Measurements from ENCODE around the gene DNAL1. TPM values are rescaled to one million over a fixed set of nuclear protein-coding genes. Genes with fewer than 3 reads are reported as not detected.

Gene DNAL1
- total and polyA plus RNA-seq, 2 of the 13 experiments (the other 11 are each of a cell fraction or from before 2014, with no cell fraction given), result 1.4 to 13.3 TPM

DNA sequence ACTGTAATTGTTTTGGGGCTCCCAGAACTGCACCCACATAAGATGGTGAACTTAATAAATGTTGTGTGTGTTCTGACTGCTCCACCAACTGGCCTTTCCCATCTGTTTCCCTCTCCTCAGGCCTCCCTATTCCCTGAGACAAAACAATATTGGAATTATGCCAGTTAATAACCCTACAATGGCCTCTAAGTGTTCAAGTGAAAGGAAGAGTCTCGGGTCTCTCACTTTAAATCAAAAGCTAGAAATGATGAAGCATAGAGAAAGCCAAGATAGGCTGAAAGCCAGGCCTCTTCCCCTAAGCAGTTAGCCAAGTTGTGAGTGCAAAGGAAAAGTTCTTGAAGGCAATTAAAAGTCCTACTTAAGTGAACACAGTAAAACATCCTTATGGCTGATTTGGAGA is 19.1 kb upstream of the DNAL1 start (continued):
- TF ChIP-seq KDM4B (CRISPR knock-in tag; IDR thresholded peaks at IDR 0.05), result no peak
- no peak for TF ChIP-seq ZNF7 (CRISPR knock-in tag; IDR thresholded peaks at IDR 0.05)
- no peak for TF ChIP-seq ZNF329 (CRISPR knock-in tag; IDR thresholded peaks at IDR 0.05; ENCODE audit: low read depth)
- no peak for TF ChIP-seq PPARG (CRISPR knock-in tag; conservative IDR thresholded peaks at IDR 0.05)
- TF ChIP-seq ZNF850 (CRISPR knock-in tag; conservative IDR thresholded peaks at IDR 0.05), result no peak
- no peak for TF ChIP-seq ZBTB25 (CRISPR knock-in tag; IDR thresholded peaks at IDR 0.05)
- no peak for TF ChIP-seq ZNF777 (CRISPR knock-in tag; IDR thresholded peaks at IDR 0.05)
- TF ChIP-seq, protein P1, sequence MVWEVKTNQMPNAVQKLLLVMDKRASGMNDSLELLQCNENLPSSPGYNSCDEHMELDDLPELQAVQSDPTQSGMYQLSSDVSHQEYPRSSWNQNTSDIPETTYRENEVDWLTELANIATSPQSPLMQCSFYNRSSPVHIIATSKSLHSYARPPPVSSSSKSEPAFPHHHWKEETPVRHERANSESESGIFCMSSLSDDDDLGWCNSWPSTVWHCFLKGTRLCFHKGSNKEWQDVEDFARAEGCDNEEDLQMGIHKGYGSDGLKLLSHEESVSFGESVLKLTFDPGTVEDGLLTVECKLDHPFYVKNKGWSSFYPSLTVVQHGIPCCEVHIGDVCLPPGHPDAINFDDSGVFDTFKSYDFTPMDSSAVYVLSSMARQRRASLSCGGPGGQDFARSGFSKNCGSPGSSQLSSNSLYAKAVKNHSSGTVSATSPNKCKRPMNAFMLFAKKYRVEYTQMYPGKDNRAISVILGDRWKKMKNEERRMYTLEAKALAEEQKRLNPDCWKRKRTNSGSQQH (CRISPR knock-in tag; IDR thresholded peaks at IDR 0.05; ENCODE audit: low read depth), result no peak
- no peak for TF ChIP-seq ZNF331 (CRISPR knock-in tag; IDR thresholded peaks at IDR 0.05)

DNA sequence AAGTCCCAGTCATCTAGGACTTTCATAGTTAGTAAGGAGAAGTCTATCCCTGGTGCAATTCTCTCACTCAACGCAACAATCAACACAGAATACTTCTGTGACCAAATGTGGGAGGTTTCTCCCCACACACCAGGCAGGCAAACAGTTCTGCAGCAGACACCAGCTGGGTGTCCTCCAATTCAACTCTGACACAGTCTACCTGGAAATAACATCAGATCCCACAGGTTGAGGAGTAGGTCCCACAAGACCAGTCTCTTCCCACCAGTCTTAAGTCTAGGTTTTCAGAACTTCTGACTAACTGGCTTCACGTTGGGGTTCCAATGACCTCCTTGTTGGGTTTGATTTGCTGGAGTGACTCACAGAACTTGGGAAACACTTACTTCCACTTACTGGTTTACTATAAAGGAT is 17.6 kb upstream of the DNAL1 start:
- H3K9ac ChIP-seq (ENCODE audit: insufficient read depth, low read depth, low read length), result no peak overlapping the region
- no peak overlapping the region for H3K4me2 ChIP-seq (ENCODE audit: low read depth, low read length)
- TF ChIP-seq, protein P2, sequence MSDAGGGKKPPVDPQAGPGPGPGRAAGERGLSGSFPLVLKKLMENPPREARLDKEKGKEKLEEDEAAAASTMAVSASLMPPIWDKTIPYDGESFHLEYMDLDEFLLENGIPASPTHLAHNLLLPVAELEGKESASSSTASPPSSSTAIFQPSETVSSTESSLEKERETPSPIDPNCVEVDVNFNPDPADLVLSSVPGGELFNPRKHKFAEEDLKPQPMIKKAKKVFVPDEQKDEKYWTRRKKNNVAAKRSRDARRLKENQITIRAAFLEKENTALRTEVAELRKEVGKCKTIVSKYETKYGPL (CRISPR knock-in tag; IDR thresholded peaks at IDR 0.05), result no peak
- no peak for TF ChIP-seq ZNF766 (CRISPR knock-in tag; IDR thresholded peaks at IDR 0.05; ENCODE audit: borderline replicate concordance)
- no peak for TF ChIP-seq THAP9 (CRISPR knock-in tag; IDR thresholded peaks at IDR 0.05; ENCODE audit: borderline replicate concordance)
- no peak for TF ChIP-seq SNRNP70 (IDR thresholded peaks at IDR 0.05; ENCODE audit: low read depth, low read length)
- TF ChIP-seq, protein P3, sequence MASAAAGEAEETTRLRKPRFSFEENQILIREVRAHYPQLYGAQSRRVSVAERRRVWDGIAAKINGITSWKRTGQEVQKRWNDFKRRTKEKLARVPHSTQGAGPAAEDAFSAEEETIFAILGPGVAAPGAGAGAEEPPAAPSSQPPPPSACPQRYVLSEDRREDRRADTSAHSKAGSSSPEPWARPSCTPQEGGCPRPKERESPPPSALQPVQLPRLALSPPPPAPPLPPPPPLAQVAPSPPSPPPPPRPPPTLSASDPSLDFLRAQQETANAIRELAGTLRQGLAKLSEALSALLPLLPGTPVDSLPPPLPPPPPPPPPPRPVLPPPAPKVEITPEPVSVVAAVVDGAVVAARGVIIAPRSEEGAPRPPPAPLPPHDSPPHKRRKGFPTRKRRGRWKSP (CRISPR knock-in tag; IDR thresholded peaks at IDR 0.05), result no peak
- TF ChIP-seq SSRP1 (CRISPR knock-in tag; IDR thresholded peaks at IDR 0.05), result no peak
- TF ChIP-seq TMF1 (CRISPR knock-in tag; IDR thresholded peaks at IDR 0.05; ENCODE audit: low read depth), result no peak
- no peak for TF ChIP-seq SALL2 (CRISPR knock-in tag; IDR thresholded peaks at IDR 0.05)
- no peaks in the 10 kb centered on the region for H3K27me3 ChIP-seq (ENCODE audit: control insufficient read depth in 1 of 2, insufficient read depth in 2 of 2, low read length in 2 of 2)
- no TSS peak for BruUV-seq (replicated peaks)
- no peaks in the 10 kb centered on the region for H3K79me2 ChIP-seq (ENCODE audit: insufficient read depth, low read length)
- WGBS (ENCODE audit: low lambda C conversion rate), result 19% methylated on average over 2 of the region's 2 CpGs
- in situ Hi-C loops (cut with HindIII; ENCODE audit: extremely low pct_ligation_motif_present, low pct_unique_long_range_greater_than_20kb) (no loop called here), intact Hi-C loops (cut with micrococcal nuclease; ENCODE audit: unreplicated experiment) (no loop called here)
- H3K36me3 ChIP-seq (replicated peaks in 1 of 2; ENCODE audit: control insufficient read depth in 1 of 2, insufficient read depth in 2 of 2, low read length in 2 of 2), result no peaks in the 10 kb centered on the region
- H3K9me3 ChIP-seq (ENCODE audit: low read length), result no peaks in the 10 kb centered on the region
- DNase-seq (ENCODE audit: low spot score) (no peak), ATAC-seq (no peak), FAIRE-seq (no peak)
- H3K27ac ChIP-seq (ENCODE audit: extremely low read length, insufficient read depth, low read length), result no peak overlapping the region
- POLR2A ChIA-PET, result interaction anchor here (0.6 kb wide), 1 partner anchor 366 kb away, joined by 4 read pairs; no protein-coding TSS in a partner anchor
- H3K4me3 ChIP-seq (replicated peaks in 1 of 3; ENCODE audit: insufficient read depth in 1 of 3, low read depth in 2 of 3, low read length in 3 of 3), result no peak overlapping the region
- CTCF ChIA-PET (ENCODE audit: low intra/inter-chr PET ratio, low total read pairs), result no interaction called here
- no peak overlapping the region for H2AFZ ChIP-seq (ENCODE audit: low read length)
- no peaks in the 10 kb centered on the region for H3K4me1 ChIP-seq (ENCODE audit: insufficient read depth, low read length)
- H4K20me1 ChIP-seq (ENCODE audit: insufficient read depth, low read length), result no peaks in the 10 kb centered on the region

Data from HepG2 (cell line).